Nephron progenitor cell (in vitro differentiated cells): ENCODE measurements around the gene OR1K1.
"Not testable (repeated sequence)": the region's sequence is repeated elsewhere in the genome, so short reads cannot be mapped to it uniquely, and the experiment has no call there.

Source experiments
- DNase-seq: peaks from one replicate; pipeline ENCODE4 v3.0.0; 2021
- H3K27ac Mint-ChIP-seq: 2 replicates; pipeline ENCODE4 v1.8.0; 2021; ENCODE audit warnings: mild to moderate bottlenecking, moderate library complexity, mixed read lengths
- H3K27me3 Mint-ChIP-seq: 2 replicates; pipeline ENCODE4 v1.8.0; 2021; ENCODE audit warnings: mild to moderate bottlenecking, low read depth, mixed read lengths; ENCODE audit not compliant: poor library complexity
- H3K36me3 Mint-ChIP-seq: 2 replicates; pipeline ENCODE4 v1.8.0; 2021; ENCODE audit warnings: low read depth, mixed read lengths
- H3K4me1 Mint-ChIP-seq: 2 replicates; pipeline ENCODE4 v1.8.0; 2021; ENCODE audit warnings: mixed read lengths
- H3K4me3 Mint-ChIP-seq: 2 replicates; pipeline ENCODE4 v1.8.0; 2021; ENCODE audit warnings: mild to moderate bottlenecking, moderate library complexity, mixed read lengths
- H3K9me3 Mint-ChIP-seq: 2 replicates; pipeline ENCODE4 v1.8.0; 2021; ENCODE audit warnings: mild to moderate bottlenecking, moderate library complexity, mixed read lengths
- CTCF ChIP-seq: fragments of 200-600 bp; sonication (generic); IDR thresholded peaks from 2 replicates; pipeline ENCODE4 v1.5.0; 2021; ENCODE audit warnings: antibody characterized with exemption

OR1K1 gene

GRCh38 chr9:122837266-122837850 lies 37.4 kb downstream of the OR1K1 start:
- Mint-ChIP-seq H3K36me3 (no peaks in the 10 kb centered on the region), H3K4me3 (no peak overlapping the region), H3K9me3 (no peaks in the 10 kb centered on the region), H3K27me3 (peaks cover 20% of the 10 kb centered on the region), H3K27ac (no peak overlapping the region), H3K4me1 (peaks cover 9% of the 10 kb centered on the region)
- no peak for DNase-seq
- TF ChIP-seq CTCF = no peak

GRCh38 chr9:122838441-122838840 lies 38.5 kb downstream of the OR1K1 start:
- not testable (repeated sequence) for DNase-seq

GRCh38 chr9:122841501-122841900 lies 41.6 kb downstream of the OR1K1 start:
- Mint-ChIP-seq H3K9me3 (no peaks in the 10 kb centered on the region), H3K27ac (no peak overlapping the region), H3K4me3 (no peak overlapping the region), H3K36me3 (peaks cover 23% of the 10 kb centered on the region), H3K4me1 (no peaks in the 10 kb centered on the region), H3K27me3 (peaks cover 19% of the 10 kb centered on the region)
- DNase-seq = no peak
- TF ChIP-seq CTCF = no peak

More at GRCh38 chr9:122838441-122838840, 38.5 kb downstream of the OR1K1 start:
- H3K4me1 Mint-ChIP-seq, H3K27ac Mint-ChIP-seq, H3K4me3 Mint-ChIP-seq, H3K36me3 Mint-ChIP-seq, H3K9me3 Mint-ChIP-seq: not testable (repeated sequence)
- H3K27me3 Mint-ChIP-seq = peaks cover 20% of the 10 kb centered on the region

GRCh38 chr9:122844137-122844536 lies 44.2 kb downstream of the OR1K1 start:
- H3K36me3 Mint-ChIP-seq = peaks cover 45% of the 10 kb centered on the region
- no peaks in the 10 kb centered on the region for H3K9me3 Mint-ChIP-seq
- H3K4me1 Mint-ChIP-seq = no peaks in the 10 kb centered on the region
- H3K27ac Mint-ChIP-seq = no peak overlapping the region
- DNase-seq = no peak
- no peak for TF ChIP-seq CTCF
- no peak overlapping the region for H3K4me3 Mint-ChIP-seq
- H3K27me3 Mint-ChIP-seq = peaks cover 12% of the 10 kb centered on the region

GRCh38 chr9:122845116-122845515 lies 45.2 kb downstream of the OR1K1 start:
- no peaks in the 10 kb centered on the region for H3K4me1 Mint-ChIP-seq
- no peak for DNase-seq
- peaks cover 53% of the 10 kb centered on the region for H3K36me3 Mint-ChIP-seq
- no peak overlapping the region for H3K27ac Mint-ChIP-seq
- H3K4me3 Mint-ChIP-seq = no peak overlapping the region
- no peak for TF ChIP-seq CTCF
- H3K27me3 Mint-ChIP-seq = peaks cover 4% of the 10 kb centered on the region
- no peaks in the 10 kb centered on the region for H3K9me3 Mint-ChIP-seq

GRCh38 chr9:122846371-122846940 lies 46.5 kb downstream of the OR1K1 start:
- H3K27me3 Mint-ChIP-seq = no peaks in the 10 kb centered on the region

More at GRCh38 chr9:122846371-122846940, 46.5 kb downstream of the OR1K1 start:
- Mint-ChIP-seq H3K9me3 (peaks cover 8% of the 10 kb centered on the region), H3K4me3 (no peak overlapping the region), H3K36me3 (peaks cover 65% of the 10 kb centered on the region), H3K27ac (no peak overlapping the region), H3K4me1 (no peaks in the 10 kb centered on the region)
- no peak for DNase-seq
- no peak for TF ChIP-seq CTCF
